GM12878 (cell line): ENCODE data around the gene SHPK. TPM values are rescaled to one million over a fixed set of nuclear protein-coding genes. Genes with fewer than 3 reads are reported as not detected.

ENCODE experiments used
- ATAC-seq: fragments of 200-7000 bp; cut with Tn5 transposase; 3 replicates; pipeline ENCODE4 v1.9.1; 2020; ENCODE audit warnings: mild to moderate bottlenecking, moderate library complexity
- BruUV-seq: library from RNA; stranded (reverse); fragments of 400-500 nt; replicated peaks from 2 replicates; lab custom pipeline; 2021; lab: Mats Ljungman, UMichigan
- CTCF ChIA-PET: fragments of 300-600 bp; sonication (Branson Sonifier 250); formaldehyde crosslinking; extraction: SDS; loops from one replicate; lab custom pipeline; 2021; ENCODE audit warnings: inconsistent platforms; lab: Yijun Ruan, JAX
- POLR2A ChIA-PET: fragments of 350-600 bp; formaldehyde crosslinking; extraction: SDS; loops from one replicate; lab custom pipeline; 2021; ENCODE audit warnings: inconsistent platforms; lab: Charles Lee
- RAD21 ChIA-PET: fragments of 300-600 bp; sonication (Branson Sonifier 250); formaldehyde crosslinking; loops from one replicate; lab custom pipeline; 2023; ENCODE audit warnings: antibody characterized with exemption; ENCODE audit not compliant: unreplicated experiment; lab: Charles Lee
- SMC1A ChIA-PET: fragments of 300-600 bp; sonication (Branson Sonifier 250); formaldehyde crosslinking; loops from one replicate; lab custom pipeline; 2023; ENCODE audit not compliant: unreplicated experiment, uncharacterized antibody; lab: Charles Lee
- DNase-seq: peaks from one replicate; pipeline ENCODE4 v3.0.0-alpha.2; 2011; ENCODE audit warnings: low read depth, low spot score
- FAIRE-seq: peaks from 3 replicates; lab custom pipeline; 2011; peaks lifted over from hg19 to GRCh38; lab: Jason Lieb, UNC
- H2AFZ ChIP-seq: 2 replicates; pipeline ENCODE4 v1.6.0; 2011; ENCODE audit warnings: low read depth, low read length, control low read depth; ENCODE audit not compliant: control insufficient read depth
- H3K27ac ChIP-seq: 2 replicates; pipeline ENCODE4 v1.5.1; 2011; ENCODE audit warnings: control low read depth; ENCODE audit not compliant: control insufficient read depth, insufficient read depth
- H3K27me3 ChIP-seq, 2 experiments: replicated peaks in 1 of 2; 2 replicates each; pipeline versions ENCODE4 v1.6.0 to v1.6.1; 2011; ENCODE audit warnings: low read length in 1 of 2; ENCODE audit not compliant: control insufficient read depth in 2 of 2, insufficient read depth in 2 of 2
- H3K36me3 ChIP-seq, 2 experiments: 2 replicates each; pipeline ENCODE4 v1.5.1; 2011; ENCODE audit warnings: low read length in 1 of 2; ENCODE audit not compliant: control insufficient read depth in 2 of 2, insufficient read depth in 2 of 2
- H3K4me1 ChIP-seq: 2 replicates; pipeline ENCODE4 v1.6.1; 2011; ENCODE audit warnings: mild to moderate bottlenecking, low read length, moderate library complexity, mixed read lengths; ENCODE audit not compliant: control insufficient read depth, insufficient read depth
- H3K4me2 ChIP-seq: 2 replicates; pipeline ENCODE4 v1.6.0; 2011; ENCODE audit warnings: control low read depth; ENCODE audit not compliant: control insufficient read depth, insufficient read depth
- H3K4me3 ChIP-seq: fragments of 200-600 bp; sonication (generic); 2 replicates; pipeline ENCODE4 v1.5.1; 2016
- H3K79me2 ChIP-seq: 2 replicates; pipeline ENCODE4 v1.6.0; 2011; ENCODE audit warnings: low read length; ENCODE audit not compliant: control insufficient read depth, insufficient read depth
- H3K9ac ChIP-seq: 2 replicates; pipeline ENCODE4 v1.8.0; 2011; ENCODE audit warnings: low read length, control low read depth, mixed read lengths; ENCODE audit not compliant: control insufficient read depth, insufficient read depth
- H3K9me3 ChIP-seq: replicated peaks from 3 replicates; pipeline ENCODE4 v1.5.1; 2011; ENCODE audit warnings: mild to moderate bottlenecking, low read length; ENCODE audit not compliant: control insufficient read depth, insufficient read depth
- H4K20me1 ChIP-seq: 2 replicates; pipeline ENCODE4 v1.6.0; 2011; ENCODE audit not compliant: control insufficient read depth, insufficient read depth
- BCL11A ChIP-seq: IDR thresholded peaks from 2 replicates; pipeline ENCODE4 v1.6.1; 2011; ENCODE audit warnings: low read depth, low read length
- ETV6 ChIP-seq, 2 experiments: fragments of 450-650 bp in 1 of 2; IDR thresholded peaks in 1 of 2; conservative IDR thresholded peaks in 1 of 2; 2 replicates each; pipeline ENCODE4 v1.6.1; 2014; ENCODE audit warnings: antibody characterized with exemption in 1 of 2, borderline replicate concordance in 1 of 2, low read depth in 1 of 2, mild to moderate bottlenecking in 1 of 2, moderate library complexity in 1 of 2
- MXI1 ChIP-seq: fragments of 150-350 bp; IDR thresholded peaks from 2 replicates; pipeline ENCODE4 v1.6.1; 2011; ENCODE audit warnings: low read depth, mild to moderate bottlenecking, inconsistent platforms, low read length, improper control_type of control experiment
- WGBS: methylation state at CpG from one replicate; pipeline ENCODE4 v1.1.6; 2016; ENCODE audit warnings: low lambda C conversion rate; ENCODE audit not compliant: insufficient replicate concordance, insufficient coverage; ENCODE audit errors: missing lambda C conversion rate; 5-methylcytosine and 5-hydroxymethylcytosine counted together
- in situ Hi-C: fragments of 300-500 bp; cut with MboI; formaldehyde crosslinking; loops from 9 replicates; pipeline ENCODE4 v1.14.3; 2018; ENCODE audit warnings: mixed read lengths
- intact Hi-C: fragments of 100-400 bp; cut with micrococcal nuclease; formaldehyde crosslinking; loops from one replicate; pipeline ENCODE4 v1.14.2; 2022; ENCODE audit not compliant: unreplicated experiment
- polyA plus RNA-seq, 11 experiments: library from polyadenylated mRNA; depleted of rRNA in 4 of 11; unstranded in 6 of 11; stranded (reverse) in 5 of 11; fragments of >200 nt; fragmentation: Nextera tagmentation in 4 of 11; fragmentation: Illumina TruSeq in 1 of 11; extraction: Ambion mirVana in 4 of 11; extraction: Trizol in 1 of 11; gene quantifications; 1 replicate in 1 of 11; 2 replicates in 10 of 11; pipeline versions ENCODE4 v1.2.1 to v1.2.3, GENCODE V29; 2011 to 2016; ENCODE audit warnings: inconsistent platforms in 2 of 11, missing spikeins in 2 of 11, low read depth in 1 of 11
- total RNA-seq, 4 experiments: library from RNA; depleted of rRNA in 3 of 4; stranded (reverse); fragments of >200 nt in 3 of 4; fragmentation: Illumina TruSeq in 1 of 4; extraction: Trizol in 1 of 4; gene quantifications; 2 replicates each; pipeline versions ENCODE4 v1.2.1 to v1.2.3, GENCODE V29; 2013 to 2021
- TF ChIP-seq, protein P1 (sequence below): fragments of 450-650 bp; IDR thresholded peaks from 2 replicates; pipeline ENCODE4 v1.6.1; 2016; ENCODE audit warnings: mild to moderate bottlenecking
- TF ChIP-seq, protein P2 (sequence below): IDR thresholded peaks from 2 replicates; pipeline ENCODE4 v1.6.1; 2012; ENCODE audit warnings: mild to moderate bottlenecking, low read depth, low read length

Gene SHPK
- total and polyA plus RNA-seq, 10 of the 15 experiments (the other 5 are each of a cell fraction or from before 2014, with no cell fraction given) = 1.7 to 16.6 (median 12.9) TPM

DNA sequence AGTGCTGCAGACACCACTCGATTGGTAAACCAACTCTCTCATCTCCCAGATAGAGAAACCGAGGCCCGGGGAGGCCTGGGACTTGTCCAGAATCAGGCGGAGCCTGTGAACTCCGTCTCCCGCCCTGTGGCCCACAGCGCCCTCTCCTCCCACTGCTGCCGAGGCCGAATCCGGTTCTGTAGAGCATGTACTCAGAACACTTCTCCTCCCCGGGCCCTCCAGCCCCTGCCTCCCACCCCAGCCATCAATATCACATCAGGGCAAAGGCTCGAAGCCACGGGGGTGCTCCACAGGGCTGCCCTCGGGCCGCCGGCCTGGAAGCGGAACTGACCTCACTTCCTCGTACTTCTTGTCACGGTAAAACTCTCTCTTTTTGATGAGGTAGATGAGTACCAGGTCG lies 45.5 kb upstream of the SHPK start:
- Histone ChIP-seq H2AFZ (no peak overlapping the region), H3K9ac (no peak overlapping the region), H3K36me3 (peaks cover 0 to 4% of the 10 kb centered on the region in 2 experiments; a peak in 2 of 4 replicates), H3K9me3 (no peaks in the 10 kb centered on the region), H3K4me3 (no peak overlapping the region), H3K4me2 (no peak overlapping the region), H3K79me2 (no peaks in the 10 kb centered on the region), H3K4me1 (peaks cover 6% of the 10 kb centered on the region; the same call in 1 of the 2 replicates), H3K27me3 (no peaks in the 10 kb centered on the region)
- ChIA-PET POLR2A (interaction anchor here (0.5 kb wide), 1 partner anchor 129 kb away, joined by 6 read pairs; no protein-coding TSS in a partner anchor), SMC1A (interaction anchor here (2.7 kb wide), 1 partner anchor 56 kb away, joined by 17 read pairs; no protein-coding TSS in a partner anchor), CTCF (interaction anchor here (1.9 to 5.1 kb wide), 3 partner anchors 12 to 145 kb away, joined by 10 to 105 read pairs (median 26); no protein-coding TSS in a partner anchor)
- ATAC-seq = no peak
- FAIRE-seq = no peak
- 88% methylated on average over 20 of the region's 20 CpGs for WGBS
- DNase-seq = no peak
- no TSS peak for BruUV-seq
- in situ Hi-C loops (loop anchor here (5.0 kb wide), 1 partner anchor 141 kb away; no protein-coding TSS in a partner anchor), intact Hi-C loops (no loop called here)
- TF ChIP-seq, protein P1, sequence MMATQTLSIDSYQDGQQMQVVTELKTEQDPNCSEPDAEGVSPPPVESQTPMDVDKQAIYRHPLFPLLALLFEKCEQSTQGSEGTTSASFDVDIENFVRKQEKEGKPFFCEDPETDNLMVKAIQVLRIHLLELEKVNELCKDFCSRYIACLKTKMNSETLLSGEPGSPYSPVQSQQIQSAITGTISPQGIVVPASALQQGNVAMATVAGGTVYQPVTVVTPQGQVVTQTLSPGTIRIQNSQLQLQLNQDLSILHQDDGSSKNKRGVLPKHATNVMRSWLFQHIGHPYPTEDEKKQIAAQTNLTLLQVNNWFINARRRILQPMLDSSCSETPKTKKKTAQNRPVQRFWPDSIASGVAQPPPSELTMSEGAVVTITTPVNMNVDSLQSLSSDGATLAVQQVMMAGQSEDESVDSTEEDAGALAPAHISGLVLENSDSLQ = no peak
- TF ChIP-seq, protein P2, sequence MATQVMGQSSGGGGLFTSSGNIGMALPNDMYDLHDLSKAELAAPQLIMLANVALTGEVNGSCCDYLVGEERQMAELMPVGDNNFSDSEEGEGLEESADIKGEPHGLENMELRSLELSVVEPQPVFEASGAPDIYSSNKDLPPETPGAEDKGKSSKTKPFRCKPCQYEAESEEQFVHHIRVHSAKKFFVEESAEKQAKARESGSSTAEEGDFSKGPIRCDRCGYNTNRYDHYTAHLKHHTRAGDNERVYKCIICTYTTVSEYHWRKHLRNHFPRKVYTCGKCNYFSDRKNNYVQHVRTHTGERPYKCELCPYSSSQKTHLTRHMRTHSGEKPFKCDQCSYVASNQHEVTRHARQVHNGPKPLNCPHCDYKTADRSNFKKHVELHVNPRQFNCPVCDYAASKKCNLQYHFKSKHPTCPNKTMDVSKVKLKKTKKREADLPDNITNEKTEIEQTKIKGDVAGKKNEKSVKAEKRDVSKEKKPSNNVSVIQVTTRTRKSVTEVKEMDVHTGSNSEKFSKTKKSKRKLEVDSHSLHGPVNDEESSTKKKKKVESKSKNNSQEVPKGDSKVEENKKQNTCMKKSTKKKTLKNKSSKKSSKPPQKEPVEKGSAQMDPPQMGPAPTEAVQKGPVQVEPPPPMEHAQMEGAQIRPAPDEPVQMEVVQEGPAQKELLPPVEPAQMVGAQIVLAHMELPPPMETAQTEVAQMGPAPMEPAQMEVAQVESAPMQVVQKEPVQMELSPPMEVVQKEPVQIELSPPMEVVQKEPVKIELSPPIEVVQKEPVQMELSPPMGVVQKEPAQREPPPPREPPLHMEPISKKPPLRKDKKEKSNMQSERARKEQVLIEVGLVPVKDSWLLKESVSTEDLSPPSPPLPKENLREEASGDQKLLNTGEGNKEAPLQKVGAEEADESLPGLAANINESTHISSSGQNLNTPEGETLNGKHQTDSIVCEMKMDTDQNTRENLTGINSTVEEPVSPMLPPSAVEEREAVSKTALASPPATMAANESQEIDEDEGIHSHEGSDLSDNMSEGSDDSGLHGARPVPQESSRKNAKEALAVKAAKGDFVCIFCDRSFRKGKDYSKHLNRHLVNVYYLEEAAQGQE = no peak
- no peak for TF ChIP-seq BCL11A
- TF ChIP-seq ETV6 (conservative IDR thresholded peaks at IDR 0.05 in 1 of 2, IDR thresholded peaks at IDR 0.05 in 1 of 2; ENCODE audit: borderline replicate concordance in 1 of 2, low read depth in 1 of 2) = no peak
- no peak for TF ChIP-seq MXI1
- TF ChIP-seq, all 136 proteins: peak for 0
- Histone ChIP-seq H3K27ac (no peak overlapping the region), H4K20me1 (no peaks in the 10 kb centered on the region)
- RAD21 ChIA-PET = interaction anchor here (1.6 to 2.7 kb wide), 2 partner anchors 51 to 56 kb away, joined by 12 to 24 read pairs; no protein-coding TSS in a partner anchor
